B cell (primary cell): Measurements from ENCODE around the gene ERAS. TPM values are rescaled to one million over a fixed set of nuclear protein-coding genes. Genes with fewer than 3 reads are reported as not detected.

Experiments used
- ATAC-seq: fragments of 200-7000 bp; cut with Tn5 transposase; one replicate; pipeline ENCODE4 v1.10.0; 2021; ENCODE audit warnings: low read depth, mild to moderate bottlenecking, moderate number of reproducible peaks, moderate library complexity
- CTCF ChIA-PET: fragments of 350-600 bp; sonication (Branson Sonifier 250); formaldehyde crosslinking; loops from one replicate; lab custom pipeline; 2021; ENCODE audit warnings: antibody characterized with exemption, inconsistent platforms; lab: Charles Lee
- POLR2A ChIA-PET: fragments of 350-600 bp; sonication (Branson Sonifier 250); formaldehyde crosslinking; loops from one replicate; lab custom pipeline; 2021; ENCODE audit warnings: antibody characterized with exemption; lab: Charles Lee
- DNase-seq: peaks from one replicate; pipeline ENCODE4 v3.0.0; 2013
- H2AFZ ChIP-seq: 2 replicates; pipeline ENCODE4 v1.6.1; 2012; ENCODE audit warnings: mild to moderate bottlenecking, low read depth, low read length; ENCODE audit not compliant: insufficient read depth, poor library complexity, severe bottlenecking
- H3K27ac ChIP-seq, 2 donors: 1 replicate in 1 of 2; 2 replicates in 1 of 2; pipeline ENCODE4 v1.5.1; 2012 to 2013; ENCODE audit warnings: low read length in 2 of 2, mild to moderate bottlenecking in 2 of 2, moderate library complexity in 1 of 2
- H3K27me3 ChIP-seq, 4 experiments: fragments of 200-600 bp in 1 of 4; sonication (generic) in 1 of 4; replicated peaks in 1 of 4; 1 replicate in 2 of 4; 2 replicates in 2 of 4; pipeline versions ENCODE4 v1.6.1 to v1.7.0; 2013 to 2016; ENCODE audit warnings: low read length in 3 of 4, mild to moderate bottlenecking in 2 of 4, mixed read lengths in 1 of 4, moderate library complexity in 1 of 4; ENCODE audit not compliant: insufficient read depth in 4 of 4, control insufficient read depth in 3 of 4; ENCODE audit errors: control extremely low read depth in 1 of 4
- H3K36me3 ChIP-seq, 2 experiments: replicated peaks in 1 of 2; 1 replicate in 1 of 2; 2 replicates in 1 of 2; pipeline versions ENCODE4 v1.6.1 to v1.7.1; 2013; ENCODE audit warnings: low read length in 1 of 2; ENCODE audit not compliant: insufficient read depth in 2 of 2, control insufficient read depth in 1 of 2; ENCODE audit errors: control extremely low read depth in 1 of 2, extremely low read depth in 1 of 2
- H3K4me1 ChIP-seq, 2 donors: fragments of 200-600 bp in 1 of 2; sonication (generic) in 1 of 2; 1 replicate in 1 of 2; 2 replicates in 1 of 2; pipeline versions ENCODE4 v1.5.1 to v1.6.1; 2013 to 2017; ENCODE audit warnings: low read length in 2 of 2; ENCODE audit not compliant: control insufficient read depth in 2 of 2, insufficient read depth in 2 of 2
- H3K4me2 ChIP-seq: replicated peaks from 2 replicates; pipeline ENCODE3; 2012; ENCODE audit warnings: mild to moderate bottlenecking, low read depth, low read length; ENCODE audit not compliant: poor library complexity, severe bottlenecking
- H3K4me3 ChIP-seq, 5 experiments: fragments of 200-600 bp in 1 of 5; sonication (generic) in 1 of 5; 1 replicate in 3 of 5; 2 replicates in 2 of 5; pipeline versions ENCODE4 v1.5.1 to v1.7.0; 2011 to 2016; ENCODE audit warnings: low read length in 4 of 5, mild to moderate bottlenecking in 4 of 5, low read depth in 2 of 5, control low read depth in 1 of 5, moderate library complexity in 1 of 5; ENCODE audit not compliant: insufficient read depth in 1 of 5; ENCODE audit errors: control extremely low read depth in 1 of 5, extremely low read depth in 1 of 5
- H3K79me2 ChIP-seq: fragments of 200-600 bp; sonication (generic); one replicate; pipeline ENCODE4 v1.6.0; 2016; ENCODE audit warnings: low read length; ENCODE audit not compliant: control insufficient read depth, insufficient read depth
- H3K9ac ChIP-seq: fragments of 200-600 bp; sonication (generic); 2 replicates; pipeline ENCODE4 v1.6.1; 2017; ENCODE audit warnings: mild to moderate bottlenecking, low read length, moderate library complexity
- H3K9me3 ChIP-seq, 3 donors: one replicate each; pipeline versions ENCODE4 v1.6.1 to v1.7.1; 2013; ENCODE audit warnings: low read length in 2 of 3; ENCODE audit not compliant: control insufficient read depth in 2 of 3, insufficient read depth in 1 of 3; ENCODE audit errors: control extremely low read depth in 1 of 3
- H4K20me1 ChIP-seq: 2 replicates; pipeline ENCODE4 v1.6.0; 2012; ENCODE audit warnings: mild to moderate bottlenecking, low read length; ENCODE audit not compliant: insufficient read depth, control insufficient read depth, poor library complexity, severe bottlenecking
- H3K27ac Mint-ChIP-seq: one replicate; pipeline ENCODE4 v1.8.0; 2021; ENCODE audit warnings: mixed read lengths
- H3K27me3 Mint-ChIP-seq: one replicate; pipeline ENCODE4 v1.8.0; 2021; ENCODE audit warnings: mixed read lengths
- H3K4me1 Mint-ChIP-seq: one replicate; pipeline ENCODE4 v1.8.0; 2021; ENCODE audit warnings: mixed read lengths
- H3K4me3 Mint-ChIP-seq: one replicate; pipeline ENCODE4 v1.8.0; 2021; ENCODE audit warnings: mixed read lengths
- H3K9me3 Mint-ChIP-seq: one replicate; pipeline ENCODE4 v1.8.0; 2022; ENCODE audit warnings: mixed read lengths; ENCODE audit not compliant: insufficient read depth
- CTCF ChIP-seq: fragments of 200-600 bp; IDR thresholded peaks from one replicate; pipeline ENCODE4 v1.8.0; 2022; ENCODE audit warnings: antibody characterized with exemption, mild to moderate bottlenecking
- EZH2 ChIP-seq: IDR thresholded peaks from 2 replicates; pipeline ENCODE4 v1.6.1; 2012; ENCODE audit warnings: borderline replicate concordance, low read depth, mild to moderate bottlenecking, moderate library complexity, low read length; ENCODE audit not compliant: insufficient read depth, poor library complexity, severe bottlenecking
- WGBS: methylation state at CpG from one replicate; pipeline ENCODE4 v1.1.5; 2013; ENCODE audit warnings: missing lambda C conversion rate; ENCODE audit not compliant: insufficient coverage; 5-methylcytosine and 5-hydroxymethylcytosine counted together
- intact Hi-C: fragments of 100-400 bp; cut with micrococcal nuclease; formaldehyde crosslinking; loops from one replicate; pipeline ENCODE4 v1.10.0; 2022
- polyA plus RNA-seq: library from polyadenylated mRNA; depleted of rRNA; stranded (reverse); fragments of >200 nt; gene quantifications from 2 replicates; pipeline ENCODE4 v1.2.3, GENCODE V29; 2012
- total RNA-seq, 2 donors: library from RNA; stranded (reverse); fragments of 120-200 nt in 1 of 2; gene quantifications; 1 replicate in 1 of 2; 2 replicates in 1 of 2; pipeline versions ENCODE4 v1.2.3 to v1.2.4, GENCODE V29; 2013 to 2022

ERAS gene
- total and polyA plus RNA-seq, 2 donors (not counting 1 experiment from before 2014, with no cell fraction given), result 0.09 TPM; not detected in 1

- no peaks in the 10 kb centered on the region for H4K20me1 ChIP-seq
- H3K36me3 ChIP-seq, result peaks cover 0 to 4% of the 10 kb centered on the region in 2 experiments
- DNase-seq (no peak), ATAC-seq (no peak)
- POLR2A ChIA-PET, result no interaction called here
- no peak overlapping the region for H3K4me3 ChIP-seq
- H3K27me3 ChIP-seq, result no peaks in the 10 kb centered on the region
- H2AFZ ChIP-seq, result no peak overlapping the region
- Mint-ChIP-seq H3K4me3 (no peak overlapping the region), H3K27me3 (no peaks in the 10 kb centered on the region), H3K4me1 (no peaks in the 10 kb centered on the region), H3K9me3 (no peaks in the 10 kb centered on the region), H3K27ac (no peak overlapping the region)
- H3K9ac ChIP-seq, result no peak overlapping the region
- WGBS, result 97% methylated on average over 5 of the region's 8 CpGs
- no peaks in the 10 kb centered on the region for H3K79me2 ChIP-seq
- H3K4me2 ChIP-seq, result no peak overlapping the region
- CTCF ChIA-PET, result no interaction called here
- intact Hi-C loops, result no loop called here
- no peaks in the 10 kb centered on the region for H3K9me3 ChIP-seq
- TF ChIP-seq CTCF (no peak), EZH2 (no peak)
- H3K27ac ChIP-seq, result no peak overlapping the region
- H3K4me1 ChIP-seq, result no peaks in the 10 kb centered on the region
These were observed 11.6 kb upstream of the ERAS start for GRCh38 chrX:48814722-48815121.

GRCh38 chrX:48815266-48815665 is 11.0 kb upstream of the ERAS start:
- Histone ChIP-seq H3K27me3 (no peaks in the 10 kb centered on the region), H3K4me2 (no peak overlapping the region), H3K36me3 (peaks cover 0 to 4% of the 10 kb centered on the region in 2 experiments), H2AFZ (no peak overlapping the region), H3K4me1 (no peaks in the 10 kb centered on the region), H3K79me2 (no peaks in the 10 kb centered on the region), H4K20me1 (no peaks in the 10 kb centered on the region), H3K9ac (no peak overlapping the region), H3K4me3 (no peak overlapping the region), H3K27ac (no peak overlapping the region), H3K9me3 (no peaks in the 10 kb centered on the region)
- Mint-ChIP-seq H3K4me3 (no peak overlapping the region), H3K27ac (no peak overlapping the region), H3K9me3 (no peaks in the 10 kb centered on the region), H3K4me1 (no peaks in the 10 kb centered on the region), H3K27me3 (no peaks in the 10 kb centered on the region)
- TF ChIP-seq CTCF (no peak), EZH2 (no peak)
- POLR2A ChIA-PET, result no interaction called here
- intact Hi-C loops, result no loop called here
- DNase-seq (no peak), ATAC-seq (no peak)
- WGBS, result 90% methylated on average over 2 of the region's 8 CpGs
- CTCF ChIA-PET, result no interaction called here
